OCI-LY3 (cell line): ENCODE results near the gene PIK3C2G.

ENCODE experiments used
- CTCF ChIP-seq: fragments of 200-600, 300-600 bp; sonication (generic); IDR thresholded peaks from 2 replicates; pipeline ENCODE4 v1.5.1; 2014; ENCODE audit warnings: antibody characterized with exemption, low read length, low read depth
- EZH2phosphoT487 ChIP-seq: fragments of 200-600 bp; shearing (Covaris generic); IDR thresholded peaks from 2 replicates; pipeline ENCODE4 v1.6.1; 2018; ENCODE audit warnings: antibody characterized with exemption, mixed run types, low read depth

DNA sequence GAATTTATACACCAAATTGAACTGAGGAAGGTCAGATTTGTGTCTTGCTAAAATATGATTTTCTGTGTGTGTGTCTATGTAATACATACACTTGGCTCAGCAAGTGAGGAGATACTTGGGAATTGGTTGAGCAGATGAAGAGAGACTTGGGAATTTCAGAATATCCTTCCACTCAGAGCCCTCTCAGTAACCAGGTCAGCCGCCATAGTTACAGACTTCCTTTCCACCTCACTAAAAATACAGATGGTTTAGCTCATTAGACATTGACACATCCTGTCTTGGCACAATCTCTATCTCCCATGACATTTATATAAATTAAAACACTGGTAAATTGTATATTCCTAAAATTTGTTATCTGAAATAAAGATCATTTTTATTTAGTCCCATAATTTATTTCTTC, 15.9 kb downstream of the PIK3C2G start:
- no peak for TF ChIP-seq CTCF
- no peak for TF ChIP-seq EZH2phosphoT487
